GM06990 (cell line): ENCODE data around the gene INTS14.

ENCODE experiments used
- DNase-seq: peaks from one replicate; pipeline ENCODE4 v3.0.0-alpha.2; 2011; ENCODE audit not compliant: insufficient read length; ENCODE audit errors: extremely low read depth
- H3K27me3 ChIP-seq: replicated peaks from 2 replicates; pipeline ENCODE4 v1.6.0; 2011; ENCODE audit warnings: low read length; ENCODE audit not compliant: control insufficient read depth, insufficient read depth
- H3K36me3 ChIP-seq: 2 replicates; pipeline ENCODE4 v1.5.1; 2011; ENCODE audit warnings: low read length; ENCODE audit not compliant: control insufficient read depth, insufficient read depth
- H3K4me3 ChIP-seq: replicated peaks from 2 replicates; pipeline ENCODE4 v1.5.1; 2011; ENCODE audit warnings: low read depth, mild to moderate bottlenecking, control low read depth, low read length
- CTCF ChIP-seq: IDR thresholded peaks from 2 replicates; pipeline ENCODE4 v1.5.1; 2011; ENCODE audit warnings: low read length, control low read depth, mild to moderate bottlenecking, inconsistent platforms; ENCODE audit not compliant: insufficient read depth, poor library complexity, severe bottlenecking

Gene INTS14

DNA sequence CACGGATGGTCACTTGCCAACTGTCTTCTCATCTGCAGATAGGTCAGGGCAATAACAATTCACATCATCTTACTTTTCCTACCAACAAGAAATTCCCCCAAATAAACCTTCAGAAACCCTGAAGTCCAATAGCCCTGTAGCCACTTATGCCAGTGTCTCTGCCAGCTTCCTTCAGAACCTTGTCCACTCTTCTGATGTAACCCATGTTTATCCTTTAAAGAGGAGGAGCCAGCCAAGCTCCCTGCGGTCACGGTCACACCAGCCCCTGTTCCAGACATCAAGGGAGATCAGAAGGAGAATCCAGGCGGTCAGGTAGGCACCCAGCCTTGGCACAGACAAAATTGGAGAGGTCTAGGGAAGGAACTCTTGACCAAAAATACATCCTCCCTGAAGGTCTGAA is 34.5 kb upstream of the INTS14 start:
- Histone ChIP-seq H3K4me3 (no peak overlapping the region), H3K36me3 (peaks cover 4% of the 10 kb centered on the region), H3K27me3 (no peaks in the 10 kb centered on the region)
- TF ChIP-seq CTCF: no peak
- no peak for DNase-seq

- H3K36me3 ChIP-seq: peaks cover 4% of the 10 kb centered on the region
- DNase-seq: no peak
These were observed 33.4 kb upstream of the INTS14 start for GRCh38 chr15:65644282-65644681.

DNA sequence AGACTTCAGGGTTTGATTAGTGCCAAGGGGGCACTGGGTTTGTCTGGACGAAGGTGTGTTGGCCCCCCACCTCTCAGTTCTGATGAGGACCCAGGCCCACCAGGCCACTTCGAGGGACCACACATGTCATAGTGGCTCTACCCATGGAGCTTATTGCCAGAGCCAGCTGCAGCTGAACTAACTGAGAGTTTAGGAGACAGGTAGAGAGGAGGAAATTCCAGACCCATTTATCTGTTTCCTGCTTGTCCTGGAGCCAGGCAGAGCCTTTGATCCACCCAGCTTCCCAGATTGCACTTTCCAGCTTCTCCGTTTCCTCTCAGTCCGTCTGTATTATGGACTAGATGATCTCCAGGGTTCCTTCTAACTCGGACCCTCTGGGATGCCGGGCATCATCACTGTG is 31.7 kb upstream of the INTS14 start:
- no peak for DNase-seq
- Histone ChIP-seq H3K36me3 (peaks cover 4% of the 10 kb centered on the region), H3K4me3 (no peak overlapping the region), H3K27me3 (no peaks in the 10 kb centered on the region)
- TF ChIP-seq CTCF: no peak

More at GRCh38 chr15:65644282-65644681, 33.4 kb upstream of the INTS14 start:
- TF ChIP-seq CTCF: no peak
- no peak overlapping the region for H3K4me3 ChIP-seq
- H3K27me3 ChIP-seq: no peaks in the 10 kb centered on the region

GRCh38 chr15:65641768-65642475 is 31.0 kb upstream of the INTS14 start:
- no peak for DNase-seq
- H3K27me3 ChIP-seq: no peaks in the 10 kb centered on the region

DNA sequence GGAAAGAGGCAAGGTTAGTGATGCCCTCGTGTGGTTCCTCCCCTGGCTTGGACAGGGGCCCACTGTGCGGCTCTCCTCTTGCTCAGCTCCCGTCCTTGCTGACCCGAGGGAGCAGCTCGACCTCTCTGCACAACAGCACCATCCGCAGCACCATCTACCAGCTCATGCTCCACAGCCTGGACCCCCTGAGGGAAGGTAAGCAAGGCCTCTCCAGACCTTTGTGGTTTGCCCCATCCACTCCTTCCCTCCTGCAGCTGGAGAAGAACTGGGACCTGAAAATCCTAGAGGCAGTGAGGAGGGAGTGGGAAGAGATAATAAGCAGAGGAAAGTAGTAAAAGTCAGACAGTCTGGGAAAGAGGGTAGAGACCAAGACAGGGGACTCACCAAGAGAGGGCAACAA is 28.6 kb upstream of the INTS14 start:
- Histone ChIP-seq H3K36me3 (no peaks in the 10 kb centered on the region; the same call in 1 of the 2 replicates), H3K4me3 (no peak overlapping the region), H3K27me3 (no peaks in the 10 kb centered on the region)
- TF ChIP-seq CTCF: no peak
- DNase-seq: no peak

More at GRCh38 chr15:65641768-65642475, 31.0 kb upstream of the INTS14 start:
- Histone ChIP-seq H3K4me3 (no peak overlapping the region), H3K36me3 (peaks cover 4% of the 10 kb centered on the region)
- no peak for TF ChIP-seq CTCF

DNA sequence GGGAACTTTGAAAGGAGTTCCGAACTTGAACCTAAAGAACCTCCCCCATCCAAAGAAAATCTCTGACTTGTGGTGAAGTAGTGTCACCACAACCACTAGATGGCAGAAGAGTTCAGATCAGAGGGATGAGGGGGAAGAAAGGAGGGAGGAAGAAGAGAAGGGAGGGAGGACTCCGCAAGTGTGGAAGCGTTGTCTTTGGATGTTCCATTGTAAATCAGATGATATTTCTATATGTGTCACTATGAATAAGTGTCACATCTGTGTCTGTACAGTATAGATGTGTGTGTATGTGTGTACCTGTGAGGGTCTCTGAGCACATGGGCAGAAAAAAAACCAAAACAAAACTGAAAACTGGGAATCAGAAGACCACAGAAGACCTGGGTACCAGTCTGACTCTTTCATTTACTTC is 27.8 kb upstream of the INTS14 start:
- Histone ChIP-seq H3K27me3 (no peaks in the 10 kb centered on the region), H3K4me3 (no peak overlapping the region), H3K36me3 (no peaks in the 10 kb centered on the region)
- DNase-seq: no peak
- TF ChIP-seq CTCF: peak; percentile 79
